NT2/D1 (cell line): ENCODE results near the gene OSBPL6.
"Not testable (repeated sequence)": the region's sequence is repeated elsewhere in the genome, so short reads cannot be mapped to it uniquely, and the experiment has no call there.

Experiments
- DNase-seq: peaks from one replicate; pipeline ENCODE4 v3.0.0-alpha.2; 2011; ENCODE audit warnings: low read depth, low spot score
- H3K27me3 ChIP-seq: 2 replicates; pipeline ENCODE4 v1.6.0; 2011; ENCODE audit warnings: mild to moderate bottlenecking; ENCODE audit not compliant: insufficient read length, insufficient read depth
- H3K36me3 ChIP-seq: 2 replicates; pipeline ENCODE4 v1.6.1; 2011; ENCODE audit warnings: mild to moderate bottlenecking, low read length, mixed read lengths; ENCODE audit not compliant: insufficient read depth, insufficient read length
- H3K4me1 ChIP-seq: 2 replicates; pipeline ENCODE4 v1.5.1; 2011; ENCODE audit not compliant: insufficient read depth, insufficient read length
- H3K4me3 ChIP-seq: 2 replicates; pipeline ENCODE4 v1.5.1; 2011; ENCODE audit warnings: low read depth; ENCODE audit not compliant: insufficient read length
- H3K9ac ChIP-seq: 2 replicates; pipeline ENCODE4 v1.6.0; 2011; ENCODE audit warnings: low read depth; ENCODE audit not compliant: insufficient read length
- H3K9me3 ChIP-seq: 2 replicates; pipeline ENCODE4 v1.5.1; 2011; ENCODE audit warnings: mild to moderate bottlenecking, low read length; ENCODE audit not compliant: insufficient read depth
- SUZ12 ChIP-seq: IDR thresholded peaks from 2 replicates; pipeline ENCODE4 v1.6.1; 2011; ENCODE audit not compliant: insufficient read length, insufficient read depth; ENCODE audit errors: extremely low read depth
- YY1 ChIP-seq: IDR thresholded peaks from 2 replicates; pipeline ENCODE4 v1.6.1; 2011; ENCODE audit not compliant: insufficient read length, insufficient read depth
- ZNF274 ChIP-seq: IDR thresholded peaks from 2 replicates; pipeline ENCODE4 v1.6.1; 2011; ENCODE audit warnings: mild to moderate bottlenecking, low read depth, low read length

OSBPL6 gene

GRCh38 chr2:178330175-178331017, 136.1 kb downstream of the OSBPL6 start:
- Histone ChIP-seq H3K36me3 (peaks cover 11% of the 10 kb centered on the region), H3K9me3 (no peaks in the 10 kb centered on the region), H3K27me3 (no peaks in the 10 kb centered on the region), H3K9ac (no peak overlapping the region), H3K4me1 (no peaks in the 10 kb centered on the region), H3K4me3 (no peak overlapping the region)
- no peak for DNase-seq
- TF ChIP-seq ZNF274 (no peak), YY1 (no peak), SUZ12 (no peak)

- TF ChIP-seq ZNF274: no peak
- no peak for TF ChIP-seq YY1
- TF ChIP-seq SUZ12: no peak
- Histone ChIP-seq H3K9ac (no peak overlapping the region), H3K36me3 (peaks cover 20% of the 10 kb centered on the region), H3K4me3 (no peak overlapping the region), H3K4me1 (no peaks in the 10 kb centered on the region), H3K27me3 (no peaks in the 10 kb centered on the region), H3K9me3 (no peaks in the 10 kb centered on the region)
- DNase-seq: no peak
Observed at GRCh38 chr2:178331474-178332432, 137.4 kb downstream of the OSBPL6 start.

- no peak overlapping the region for H3K4me3 ChIP-seq
- H3K36me3 ChIP-seq: peaks cover 23% of the 10 kb centered on the region
- no peaks in the 10 kb centered on the region for H3K9me3 ChIP-seq
- H3K9ac ChIP-seq: no peak overlapping the region
- DNase-seq: no peak
- TF ChIP-seq SUZ12 (no peak), YY1 (no peak), ZNF274 (no peak)
- H3K27me3 ChIP-seq: no peaks in the 10 kb centered on the region
- H3K4me1 ChIP-seq: no peaks in the 10 kb centered on the region
Observed at GRCh38 chr2:178333851-178334250, 139.5 kb downstream of the OSBPL6 start.

GRCh38 chr2:178335230-178335629, 140.9 kb downstream of the OSBPL6 start:
- H3K4me1 ChIP-seq: no peaks in the 10 kb centered on the region
- no peaks in the 10 kb centered on the region for H3K27me3 ChIP-seq
- H3K4me3 ChIP-seq: no peak overlapping the region
- no peak for TF ChIP-seq SUZ12
- TF ChIP-seq ZNF274: no peak
- TF ChIP-seq YY1: no peak
- H3K36me3 ChIP-seq: peaks cover 28% of the 10 kb centered on the region
- no peak overlapping the region for H3K9ac ChIP-seq
- DNase-seq: no peak
- H3K9me3 ChIP-seq: no peaks in the 10 kb centered on the region

- Histone ChIP-seq H3K27me3 (no peaks in the 10 kb centered on the region), H3K4me3 (no peak overlapping the region), H3K9ac (no peak overlapping the region), H3K36me3 (peaks cover 7% of the 10 kb centered on the region), H3K4me1 (no peaks in the 10 kb centered on the region), H3K9me3 (no peaks in the 10 kb centered on the region)
- TF ChIP-seq SUZ12: no peak
- TF ChIP-seq ZNF274: no peak
- no peak for TF ChIP-seq YY1
- no peak for DNase-seq
Observed at GRCh38 chr2:178344121-178344520, 149.8 kb downstream of the OSBPL6 start.

GRCh38 chr2:178345951-178346350, 151.6 kb downstream of the OSBPL6 start:
- TF ChIP-seq SUZ12 (no peak), YY1 (no peak), ZNF274 (no peak)
- Histone ChIP-seq H3K4me3 (no peak overlapping the region), H3K36me3 (peaks cover 7% of the 10 kb centered on the region)

GRCh38 chr2:178350051-178350450, 155.7 kb downstream of the OSBPL6 start:
- H3K4me1 ChIP-seq: no peaks in the 10 kb centered on the region
- H3K27me3 ChIP-seq: no peaks in the 10 kb centered on the region
- H3K9me3 ChIP-seq: no peaks in the 10 kb centered on the region
- peaks cover 17% of the 10 kb centered on the region for H3K36me3 ChIP-seq
- no peak overlapping the region for H3K9ac ChIP-seq
- no peak for DNase-seq
- TF ChIP-seq YY1: no peak
- no peak overlapping the region for H3K4me3 ChIP-seq

More at GRCh38 chr2:178345951-178346350, 151.6 kb downstream of the OSBPL6 start:
- H3K4me1 ChIP-seq: no peaks in the 10 kb centered on the region
- DNase-seq: no peak
- H3K27me3 ChIP-seq: no peaks in the 10 kb centered on the region
- no peak overlapping the region for H3K9ac ChIP-seq
- H3K9me3 ChIP-seq: no peaks in the 10 kb centered on the region

- not testable (repeated sequence) for H3K9ac ChIP-seq, DNase-seq, H3K9me3 ChIP-seq, H3K4me3 ChIP-seq, H3K4me1 ChIP-seq, H3K27me3 ChIP-seq
- H3K36me3 ChIP-seq: peaks cover 10% of the 10 kb centered on the region
Observed at GRCh38 chr2:178357704-178358103, 163.4 kb downstream of the OSBPL6 start.
